GM19099 (cell line): ENCODE results near the gene ING3.

Source experiments
- POLR2A ChIP-seq: IDR thresholded peaks from 3 replicates; pipeline ENCODE4 v1.6.1; 2011; ENCODE audit warnings: low read depth; ENCODE audit not compliant: insufficient read length; ENCODE audit errors: extremely low read depth

ING3 gene

DNA sequence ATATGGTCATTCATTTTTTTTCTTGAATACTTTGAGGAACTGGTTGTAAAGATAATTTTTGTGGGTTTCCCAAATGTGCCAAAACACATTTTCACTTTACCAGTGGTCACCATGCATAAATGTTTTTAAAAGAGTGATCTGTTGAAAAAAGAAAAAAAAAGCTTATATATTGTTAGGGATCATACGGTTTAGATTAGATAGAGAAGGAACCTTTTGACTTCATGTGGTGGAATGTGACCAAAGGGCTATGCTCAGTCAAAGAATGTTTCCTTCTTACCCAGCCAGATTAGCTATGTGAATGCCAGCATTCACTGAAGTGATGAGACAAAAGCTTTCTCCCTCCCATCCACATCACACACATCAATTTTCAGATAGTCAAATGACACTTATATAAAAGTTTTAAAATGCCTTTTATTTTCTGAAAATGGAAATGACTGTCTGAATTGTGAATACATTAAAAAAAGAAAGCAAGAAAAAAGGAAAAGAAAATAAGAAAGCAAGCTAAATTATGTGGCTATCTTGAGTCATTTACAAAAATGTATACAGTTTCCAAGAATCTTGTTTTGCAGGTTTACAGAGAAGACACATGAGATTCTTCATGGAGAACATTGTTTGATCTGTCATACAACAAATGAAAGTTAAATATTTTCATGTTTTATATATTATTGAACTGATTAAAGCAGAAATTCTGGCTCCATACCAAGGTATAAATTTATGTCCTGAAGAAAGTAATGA lies 29.4 kb downstream of the ING3 start:
- no peak for TF ChIP-seq POLR2A

DNA sequence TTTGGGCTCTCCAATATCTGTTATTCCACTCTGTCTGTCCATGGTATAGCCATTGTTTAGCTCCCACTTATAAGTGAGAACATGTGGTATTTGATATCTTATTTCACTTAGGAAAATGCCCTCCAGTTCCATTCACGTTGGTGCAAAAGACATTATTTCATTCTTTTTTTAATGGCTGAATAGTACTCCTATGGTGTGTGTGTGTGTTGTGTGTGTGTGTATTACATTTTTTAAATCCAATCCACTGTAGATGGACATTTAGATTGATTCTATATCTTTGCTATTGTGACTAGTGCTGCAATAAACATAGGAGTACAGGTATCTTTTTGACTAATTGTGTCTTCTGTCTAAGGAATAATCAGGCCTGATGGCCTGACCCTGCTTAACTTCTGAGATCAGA lies 30.5 kb downstream of the ING3 start:
- no peak for TF ChIP-seq POLR2A

DNA sequence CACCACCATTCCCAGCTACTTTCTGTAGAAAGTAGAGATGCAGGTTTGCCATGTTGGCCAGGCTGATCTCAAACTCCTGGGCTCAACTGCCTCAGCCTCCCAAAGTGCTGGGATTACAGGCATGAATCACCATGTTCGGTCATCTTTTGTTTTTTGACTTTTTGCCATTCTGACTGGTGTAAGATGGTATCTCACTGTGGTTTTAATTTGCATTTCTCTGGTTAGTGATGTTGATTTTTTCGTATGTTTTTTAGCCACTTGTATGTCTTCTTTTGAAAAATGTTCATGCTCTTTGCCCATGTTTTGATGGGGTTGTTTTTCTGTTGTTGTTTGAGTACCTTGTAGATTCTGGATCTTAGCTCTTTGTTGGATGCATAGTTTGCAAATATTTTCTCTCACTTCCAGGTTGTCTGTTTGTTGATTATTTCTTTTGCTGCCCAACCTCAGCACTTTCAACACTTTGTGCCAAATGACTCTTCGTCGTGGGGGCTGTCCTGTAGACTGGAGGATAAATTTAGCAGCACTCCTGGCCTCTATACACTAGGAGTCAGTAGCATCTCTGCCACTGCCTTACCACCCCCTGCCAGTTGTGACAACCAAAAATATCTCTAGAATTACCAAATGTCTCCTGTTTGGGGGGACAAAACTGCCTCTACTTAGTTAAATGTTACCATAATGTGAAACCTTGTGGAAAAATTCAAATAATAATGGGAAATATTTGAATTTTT lies 31.5 kb downstream of the ING3 start:
- no peak for TF ChIP-seq POLR2A

DNA sequence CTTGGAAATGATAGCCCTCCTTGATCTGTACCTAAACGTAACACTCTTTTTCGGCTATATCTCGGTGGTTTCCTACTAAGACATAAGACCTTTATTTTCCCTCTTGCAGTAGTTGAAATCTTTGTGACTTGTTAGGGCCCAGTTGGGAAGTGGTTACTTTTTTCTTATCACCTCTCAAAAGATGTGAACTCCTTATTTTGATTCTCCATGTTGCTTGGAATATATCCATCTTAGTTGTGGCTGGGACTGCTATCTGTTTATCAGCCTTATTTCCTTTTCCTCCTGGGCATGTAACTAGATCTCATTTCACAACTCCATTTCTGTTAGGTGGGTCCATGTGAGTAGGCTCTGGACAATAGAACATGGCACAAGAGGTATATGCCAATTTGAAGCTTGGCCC lies 33.8 kb downstream of the ING3 start:
- no peak for TF ChIP-seq POLR2A

DNA sequence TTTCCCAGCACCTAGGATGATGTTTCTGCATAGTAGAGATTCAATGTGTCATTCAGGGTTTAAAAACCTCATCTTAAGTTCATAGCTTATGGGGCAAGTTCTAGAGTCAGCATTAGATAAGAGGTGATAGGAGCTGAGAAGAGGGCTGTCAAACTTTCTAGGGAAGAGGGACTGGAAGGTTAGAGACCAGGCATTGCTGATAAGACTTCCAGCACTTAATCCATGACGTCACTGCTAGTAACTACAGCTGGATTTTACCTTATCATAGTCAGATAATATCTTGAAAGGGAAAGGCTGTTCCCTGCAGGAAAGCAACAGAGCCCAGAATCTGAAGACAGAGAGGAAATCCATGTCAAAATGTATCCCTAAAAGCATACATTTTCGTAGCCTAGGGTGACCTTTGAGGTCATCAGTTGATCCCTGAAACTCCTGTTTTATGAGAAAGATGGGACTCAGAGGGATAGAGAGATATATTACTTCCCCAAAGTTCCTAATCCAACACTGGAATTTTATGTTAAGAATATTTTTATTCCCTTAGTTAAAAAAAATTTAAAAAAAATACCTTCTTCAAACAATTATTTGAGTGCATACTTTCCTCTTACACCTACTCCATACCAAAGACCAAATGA lies 34.7 kb downstream of the ING3 start:
- TF ChIP-seq POLR2A: no peak

DNA sequence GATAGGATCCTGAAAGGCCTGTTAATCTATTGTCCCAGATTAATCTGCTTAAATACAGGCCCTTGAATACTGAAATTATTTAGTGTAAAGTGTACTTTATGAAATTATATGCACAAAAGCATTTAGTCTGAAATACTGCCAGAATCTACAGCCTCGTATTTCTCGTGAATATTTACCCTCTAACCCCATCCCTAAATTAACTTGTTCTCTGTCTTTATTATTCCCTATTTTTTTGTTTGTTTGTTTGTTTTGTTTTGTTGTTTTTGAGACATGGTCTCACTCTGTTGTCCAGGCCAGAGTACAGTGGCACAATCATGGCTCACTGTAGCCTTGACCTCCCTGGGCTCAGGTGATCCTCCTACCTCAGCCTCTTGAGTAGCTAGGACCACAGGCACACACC lies 35.3 kb downstream of the ING3 start:
- TF ChIP-seq POLR2A: no peak

DNA sequence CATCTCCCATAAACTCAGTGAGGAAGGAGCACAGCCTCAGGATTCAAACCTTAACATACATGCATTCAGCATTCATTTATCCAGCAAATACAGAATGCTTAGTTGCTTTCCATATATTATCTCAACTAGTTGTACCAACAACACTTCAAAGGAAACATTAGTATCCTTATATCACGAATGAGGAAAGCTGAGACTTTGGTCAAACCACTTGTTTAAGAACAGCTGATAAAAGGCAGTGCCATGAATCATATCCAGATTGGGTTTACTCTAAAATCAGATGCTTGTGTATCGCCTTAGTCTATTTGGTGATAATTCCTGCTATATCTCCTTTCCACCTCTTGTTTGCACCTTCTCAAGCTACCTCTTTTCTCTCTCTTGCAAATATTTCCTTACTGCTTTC lies 36.1 kb downstream of the ING3 start:
- no peak for TF ChIP-seq POLR2A

DNA sequence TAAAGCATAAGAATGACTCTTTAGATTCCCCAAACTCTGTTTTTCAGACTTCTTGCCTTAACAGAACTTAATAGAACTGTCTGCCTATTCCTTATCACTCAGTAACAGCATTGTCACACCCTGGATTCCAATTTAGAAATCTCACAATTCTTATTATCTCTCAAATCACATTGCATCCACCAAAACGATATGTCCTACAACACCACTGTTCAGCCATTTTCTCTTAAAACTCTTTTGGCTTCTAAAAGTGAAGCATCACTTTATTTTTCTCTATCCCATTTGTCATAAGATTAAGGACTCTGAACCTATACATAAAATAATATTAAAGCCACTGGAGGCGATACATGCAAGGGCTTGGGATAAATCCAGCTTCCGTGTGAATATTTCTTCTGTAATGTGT lies 36.7 kb downstream of the ING3 start:
- TF ChIP-seq POLR2A: no peak

DNA sequence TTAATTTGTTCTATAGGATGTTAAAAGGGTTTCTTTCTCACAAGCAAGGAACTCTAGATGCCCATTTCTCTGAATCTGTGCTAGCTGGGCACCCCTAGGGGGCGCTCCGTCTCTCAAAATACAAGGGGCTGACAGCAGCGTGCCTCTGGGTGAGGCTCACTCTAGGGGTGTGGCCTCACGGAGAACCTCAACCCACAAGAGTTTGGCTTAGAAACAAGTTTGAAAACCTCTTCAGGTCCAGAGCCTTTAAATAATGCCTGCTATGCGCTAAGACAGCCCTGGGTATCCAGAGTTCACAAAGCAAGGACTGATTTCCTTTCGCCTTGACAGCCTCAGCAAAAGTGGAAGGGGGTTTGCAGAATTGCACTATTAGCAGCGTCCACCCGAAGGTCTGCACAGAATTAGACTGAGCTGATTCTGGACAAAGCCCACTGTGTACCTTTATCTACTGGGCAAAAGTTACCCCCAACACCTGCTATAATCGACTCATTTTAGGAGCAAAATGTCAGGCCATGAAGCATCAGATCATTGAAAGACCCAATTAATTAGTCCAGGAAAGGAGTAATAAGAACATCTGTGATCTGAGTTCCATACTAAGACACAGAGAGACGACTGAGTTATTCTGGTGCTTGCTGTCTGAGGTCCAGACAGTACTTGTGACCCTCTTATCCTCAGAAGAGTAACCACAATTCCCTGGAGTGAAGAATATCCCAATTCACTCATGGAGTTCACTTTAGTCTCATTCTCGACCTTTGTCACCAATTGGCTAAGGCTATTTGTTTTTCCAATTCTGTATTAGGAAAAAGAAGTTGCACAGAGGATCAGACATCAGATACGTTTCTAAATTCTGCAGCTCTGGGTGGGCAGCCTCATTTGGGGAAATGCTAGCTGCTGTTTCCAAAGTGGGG lies 37.4 kb downstream of the ING3 start:
- TF ChIP-seq POLR2A: no peak

DNA sequence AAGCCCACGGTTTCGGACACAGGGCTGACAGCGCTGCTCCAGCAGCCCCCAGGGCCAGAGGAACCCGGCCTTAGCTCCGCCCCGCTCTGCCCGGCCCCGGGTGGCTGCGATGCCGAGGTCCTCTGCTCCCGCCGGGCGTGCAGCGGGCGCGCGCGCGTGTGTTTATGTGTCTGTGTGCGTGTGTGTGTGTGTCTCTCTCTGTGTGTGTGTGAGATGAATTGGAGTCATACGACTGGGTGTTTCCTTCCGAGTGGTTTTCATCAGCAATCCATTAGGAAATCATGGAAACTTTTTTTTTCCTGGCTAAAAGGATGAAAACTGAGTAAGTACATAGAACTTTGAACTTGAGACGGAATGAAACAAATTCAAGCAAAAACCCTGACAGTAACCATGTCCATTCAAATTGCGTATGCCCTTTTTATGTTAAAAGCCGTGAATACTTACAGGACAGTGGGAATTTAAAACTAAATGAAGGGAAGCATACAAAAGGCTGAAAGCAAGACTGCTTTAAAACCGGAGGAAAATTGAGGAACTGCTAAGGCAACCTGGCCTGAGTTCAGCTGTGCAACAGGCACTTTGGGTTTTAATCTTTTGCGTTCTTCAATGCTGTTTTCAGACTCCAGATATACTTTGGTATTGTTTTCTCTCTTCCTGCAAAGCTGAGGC lies 38.1 kb downstream of the ING3 start, which contains the start of gene CPED1:
Gene CPED1 (plus strand): TSS at position 121 of the 666 bp plus-strand sequence. CDS start 911 bp downstream, outside the sequence.
- TF ChIP-seq POLR2A: no peak

DNA sequence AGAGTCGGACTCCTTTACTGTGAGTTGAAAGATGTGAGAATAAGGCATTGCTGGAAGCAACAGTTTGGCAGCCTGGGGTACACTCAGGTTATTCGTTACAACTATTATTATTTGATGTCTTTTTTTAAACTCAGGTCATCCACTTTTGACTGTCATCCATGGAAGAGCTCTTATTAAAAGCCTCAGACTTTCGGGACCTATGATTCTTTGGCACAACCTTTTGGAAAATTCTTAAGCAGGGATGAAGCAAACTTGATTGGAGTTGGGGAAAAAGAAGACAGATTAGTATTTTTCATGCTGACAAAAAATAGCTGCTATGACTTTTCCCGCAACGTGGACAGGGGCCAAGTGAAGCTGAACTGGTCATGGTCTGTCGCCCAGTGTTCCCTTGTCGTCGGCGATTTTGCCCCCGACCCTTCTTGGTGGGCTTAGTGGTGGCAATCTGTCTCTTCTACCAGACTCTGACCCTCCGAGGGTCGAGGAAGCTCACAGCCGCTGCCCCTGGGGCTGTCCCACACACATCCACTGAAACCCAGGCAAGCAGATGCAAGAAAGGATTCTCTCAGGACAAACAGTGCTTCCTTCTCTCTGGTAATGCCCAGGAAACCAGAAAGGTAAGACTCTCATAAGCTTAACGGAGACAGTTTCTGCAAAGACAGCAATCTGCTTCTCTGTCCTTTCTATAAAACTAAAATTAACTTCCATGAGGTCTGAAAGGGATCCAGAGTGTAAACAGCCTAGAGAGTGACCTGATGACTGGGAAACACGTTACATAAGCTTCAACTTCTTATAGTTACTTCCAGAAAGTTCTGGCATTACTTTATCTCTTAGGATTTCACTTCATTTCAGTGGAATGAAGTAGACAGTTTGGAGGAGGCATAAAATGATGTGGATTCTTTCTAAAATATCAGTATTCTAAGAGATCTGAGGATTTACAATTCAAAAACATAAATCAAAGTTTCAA lies 39.0 kb downstream of the ING3 start:
- TF ChIP-seq POLR2A: no peak

DNA sequence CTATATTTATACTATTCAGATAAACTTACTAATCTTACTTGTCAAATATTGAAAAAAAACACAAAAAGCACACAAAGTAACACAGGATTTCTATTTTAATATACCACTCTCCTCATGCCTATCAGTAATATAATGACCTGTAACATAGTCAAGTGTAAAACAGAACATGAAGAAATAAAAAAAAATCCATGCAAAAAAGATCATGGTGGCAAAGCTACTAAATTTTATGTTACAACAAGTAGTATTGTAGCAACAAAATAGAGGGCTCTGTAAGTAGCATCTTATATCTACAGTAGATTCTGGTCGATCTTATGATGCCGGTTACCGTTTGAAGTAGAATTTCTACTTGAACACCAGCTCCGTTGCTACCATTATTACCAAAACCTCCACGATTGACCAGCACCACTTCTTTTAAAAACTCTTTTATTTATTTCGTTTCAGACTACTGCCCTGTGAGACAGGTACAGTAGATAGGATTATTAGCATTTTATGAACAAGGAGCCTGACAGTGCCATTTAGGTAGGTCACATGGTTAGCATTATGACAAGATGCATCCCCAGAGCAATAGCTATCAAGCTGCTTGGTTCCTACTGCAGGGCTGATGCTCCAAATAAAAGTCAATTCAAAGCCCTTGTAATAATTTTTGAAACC lies 40.0 kb downstream of the ING3 start:
- TF ChIP-seq POLR2A: no peak

DNA sequence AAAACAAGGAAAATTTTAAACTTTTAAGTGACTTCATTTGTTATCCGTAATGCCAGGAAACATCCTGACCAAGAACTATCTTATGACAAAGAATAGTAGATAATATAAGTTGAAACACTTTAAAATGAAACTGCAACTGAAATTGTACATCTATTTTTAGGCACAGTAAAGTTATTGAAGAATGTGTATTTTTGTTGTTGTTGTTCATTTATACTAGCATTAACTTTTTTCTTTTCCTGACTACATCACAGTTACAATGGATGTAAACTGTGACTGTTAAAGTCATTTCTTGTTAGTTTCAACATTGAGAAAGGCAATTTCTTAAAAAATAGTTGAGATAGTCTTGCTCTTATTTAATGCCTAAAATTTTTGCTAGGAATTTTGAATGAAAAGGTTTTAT lies 40.6 kb downstream of the ING3 start:
- TF ChIP-seq POLR2A: no peak
